Fibroblast of lung (primary cell): ENCODE results near the gene TAS1R2. TPM values are rescaled to one million over a fixed set of nuclear protein-coding genes. Genes with fewer than 3 reads are reported as not detected.

Experiments
- DNase-seq, 2 donors: peaks; one replicate each; pipeline versions ENCODE4 v3.0.0 to v3.0.0-alpha.2; 2010; ENCODE audit warnings: low read depth in 2 of 2
- H2AFZ ChIP-seq: 2 replicates; pipeline ENCODE4 v1.5.1; 2012; ENCODE audit warnings: low read length, control low read depth, inconsistent platforms
- H3K27ac ChIP-seq: 2 replicates; pipeline ENCODE4 v1.5.1; 2011; ENCODE audit warnings: low read length, control low read depth; ENCODE audit not compliant: insufficient read depth
- H3K27me3 ChIP-seq: 2 replicates; pipeline ENCODE4 v1.5.1; 2011; ENCODE audit warnings: mild to moderate bottlenecking, low read length; ENCODE audit not compliant: control insufficient read depth, insufficient read depth
- H3K36me3 ChIP-seq: 2 replicates; pipeline ENCODE4 v1.5.1; 2011; ENCODE audit warnings: low read length; ENCODE audit not compliant: control insufficient read depth, insufficient read depth
- H3K4me1 ChIP-seq: 2 replicates; pipeline ENCODE4 v1.5.1; 2011; ENCODE audit warnings: low read length; ENCODE audit not compliant: control insufficient read depth, insufficient read depth; ENCODE audit errors: extremely low read depth
- H3K4me2 ChIP-seq: 2 replicates; pipeline ENCODE4 v1.5.1; 2011; ENCODE audit warnings: low read length, control low read depth; ENCODE audit not compliant: insufficient read depth; ENCODE audit errors: extremely low read depth
- H3K4me3 ChIP-seq, 4 experiments: fragments of 200-600 bp in 1 of 4; sonication (generic) in 1 of 4; replicated peaks in 1 of 4; 2 replicates each; pipeline ENCODE4 v1.5.1; 2011 to 2016; ENCODE audit warnings: low read length in 4 of 4, low read depth in 3 of 4, mild to moderate bottlenecking in 3 of 4, control low read depth in 2 of 4, inconsistent platforms in 1 of 4, mixed read lengths in 1 of 4; ENCODE audit not compliant: insufficient read depth in 1 of 4; ENCODE audit errors: control extremely low read depth in 1 of 4
- H3K79me2 ChIP-seq: 2 replicates; pipeline ENCODE4 v1.5.1; 2012; ENCODE audit warnings: mild to moderate bottlenecking, low read length, inconsistent platforms; ENCODE audit not compliant: control insufficient read depth, insufficient read depth
- H3K9ac ChIP-seq: 2 replicates; pipeline ENCODE4 v1.5.1; 2011; ENCODE audit warnings: mild to moderate bottlenecking, low read length, control low read depth; ENCODE audit not compliant: insufficient read depth
- H3K9me3 ChIP-seq: 2 replicates; pipeline ENCODE4 v1.5.1; 2012; ENCODE audit warnings: low read depth, low read length; ENCODE audit not compliant: control insufficient read depth, insufficient read depth
- H4K20me1 ChIP-seq: 2 replicates; pipeline ENCODE4 v1.5.1; 2011; ENCODE audit warnings: low read length; ENCODE audit not compliant: control insufficient read depth, insufficient read depth; ENCODE audit errors: extremely low read depth
- CTCF ChIP-seq, 2 donors: IDR thresholded peaks in 1 of 2; conservative IDR thresholded peaks in 1 of 2; 1 replicate in 1 of 2; 2 replicates in 1 of 2; pipeline ENCODE4 v1.5.1; 2011 to 2012; ENCODE audit warnings: low read length in 2 of 2, control low read depth in 1 of 2, inconsistent platforms in 1 of 2, low read depth in 1 of 2, mild to moderate bottlenecking in 1 of 2
- EZH2 ChIP-seq: IDR thresholded peaks from 2 replicates; pipeline ENCODE4 v1.5.1; 2012; ENCODE audit warnings: low read length, control low read depth, mild to moderate bottlenecking; ENCODE audit errors: missing control alignments
- polyA plus RNA-seq, 2 donors: library from polyadenylated mRNA; depleted of rRNA in 1 of 2; stranded (reverse) in 1 of 2; unstranded in 1 of 2; fragments of >200 nt; gene quantifications; 2 replicates each; pipeline ENCODE4 v1.2.1, GENCODE V29; 2011 to 2012; ENCODE audit warnings: missing spikeins in 1 of 2
- total RNA-seq: library from RNA; depleted of rRNA; stranded (reverse); fragments of >200 nt; gene quantifications from 2 replicates; pipeline ENCODE4 v1.2.1, GENCODE V29; 2014

The TAS1R2 gene
- total and polyA plus RNA-seq, 2 donors (not counting 1 experiment from before 2014, with no cell fraction given): not detected

DNA sequence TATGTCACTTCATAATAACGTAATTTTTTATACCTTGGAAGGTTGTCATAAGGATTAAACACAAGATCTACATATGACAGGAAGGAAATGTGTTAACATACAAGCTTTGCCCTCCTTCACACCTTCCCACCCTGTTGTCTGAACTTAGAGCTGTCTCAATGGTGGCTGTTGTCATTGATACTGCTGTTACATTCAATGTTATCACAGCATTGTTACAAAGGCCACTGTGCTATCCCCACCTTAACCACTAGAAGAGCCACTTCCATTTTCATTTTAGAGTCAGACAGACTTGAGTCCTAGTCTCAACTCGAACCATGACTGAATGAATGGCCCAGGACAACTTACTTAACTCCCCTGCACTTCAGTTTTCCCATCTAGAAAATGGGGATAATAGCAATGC, 31.2 kb downstream of the TAS1R2 start:
- no peak overlapping the region for H3K9ac ChIP-seq
- H3K27ac ChIP-seq: no peak overlapping the region
- no peaks in the 10 kb centered on the region for H3K36me3 ChIP-seq
- no peak for DNase-seq
- no peaks in the 10 kb centered on the region for H3K27me3 ChIP-seq
- no peak overlapping the region for H3K4me3 ChIP-seq
- no peaks in the 10 kb centered on the region for H3K79me2 ChIP-seq
- H3K4me2 ChIP-seq: no peak overlapping the region
- no peak overlapping the region for H2AFZ ChIP-seq
- H3K9me3 ChIP-seq: no peaks in the 10 kb centered on the region
- H4K20me1 ChIP-seq: no peaks in the 10 kb centered on the region
- TF ChIP-seq EZH2 (no peak), CTCF (conservative IDR thresholded peaks at IDR 0.05 in 1 of 2, IDR thresholded peaks at IDR 0.05 in 1 of 2; ENCODE audit: low read depth in 1 of 2, low read length in 2 of 2) (no peak)
- no peaks in the 10 kb centered on the region for H3K4me1 ChIP-seq

DNA sequence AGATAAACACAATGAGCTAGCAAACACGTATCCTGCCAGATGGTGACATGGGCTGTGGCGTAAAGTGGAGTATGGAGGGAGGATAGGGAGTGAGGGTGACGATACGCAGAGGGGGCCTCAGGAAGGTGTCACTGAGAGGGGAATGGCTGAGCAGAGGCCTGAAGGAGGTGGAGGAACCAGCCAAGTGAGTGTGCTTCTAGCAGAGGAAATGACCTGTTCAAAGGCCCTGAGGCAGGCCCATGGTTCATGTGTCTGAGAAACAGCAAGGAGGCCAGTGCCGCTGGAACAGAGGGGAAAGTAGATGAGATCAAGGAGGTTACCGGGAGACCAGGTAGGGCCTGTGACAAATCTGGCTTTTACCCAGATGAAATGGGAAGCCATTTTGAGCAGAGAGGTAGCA, 36.0 kb downstream of the TAS1R2 start:
- Histone ChIP-seq H2AFZ (no peak overlapping the region), H3K9me3 (no peaks in the 10 kb centered on the region), H3K4me3 (no peak overlapping the region), H3K79me2 (no peaks in the 10 kb centered on the region), H3K9ac (no peak overlapping the region), H3K27me3 (peaks cover 6% of the 10 kb centered on the region), H3K4me1 (no peaks in the 10 kb centered on the region), H3K27ac (no peak overlapping the region), H4K20me1 (no peaks in the 10 kb centered on the region), H3K36me3 (no peaks in the 10 kb centered on the region), H3K4me2 (no peak overlapping the region)
- no peak for DNase-seq
- no peak for TF ChIP-seq EZH2
- TF ChIP-seq CTCF (conservative IDR thresholded peaks at IDR 0.05 in 1 of 2, IDR thresholded peaks at IDR 0.05 in 1 of 2; ENCODE audit: low read depth in 1 of 2, low read length in 2 of 2): no peak

GRCh38 chr1:18820791-18821641, 38.4 kb downstream of the TAS1R2 start:
- H3K36me3 ChIP-seq: no peaks in the 10 kb centered on the region
- no peaks in the 10 kb centered on the region for H4K20me1 ChIP-seq
- peak; percentile 47 to 62 for DNase-seq
- H3K27ac ChIP-seq: no peak overlapping the region
- H3K4me1 ChIP-seq: no peaks in the 10 kb centered on the region
- H3K4me3 ChIP-seq: no peak overlapping the region
- no peak overlapping the region for H3K9ac ChIP-seq
- no peak overlapping the region for H2AFZ ChIP-seq
- peak; percentile 89 to 96 for TF ChIP-seq CTCF (conservative IDR thresholded peaks at IDR 0.05 in 1 of 2, IDR thresholded peaks at IDR 0.05 in 1 of 2; ENCODE audit: low read depth in 1 of 2, low read length in 2 of 2)
- no peak for TF ChIP-seq EZH2
- H3K9me3 ChIP-seq: no peaks in the 10 kb centered on the region
- no peaks in the 10 kb centered on the region for H3K79me2 ChIP-seq
- H3K27me3 ChIP-seq: peaks cover 6% of the 10 kb centered on the region
- no peak overlapping the region for H3K4me2 ChIP-seq
